Keratinocyte (primary cell): ENCODE measurements around the gene CSMD2.

Experiments
- CTCF ChIP-seq, 3 experiments: IDR thresholded peaks in 1 of 3; conservative IDR thresholded peaks in 1 of 3; optimal IDR thresholded peaks in 1 of 3; 2 replicates in 2 of 3; 3 replicates in 1 of 3; pipeline versions ENCODE3 to v1.5.1; 2011; ENCODE audit warnings: low read length in 3 of 3, mild to moderate bottlenecking in 3 of 3, moderate library complexity in 2 of 3, control low read depth in 1 of 3, inconsistent platforms in 1 of 3; ENCODE audit not compliant: insufficient read depth in 2 of 3; ENCODE audit errors: extremely low read depth in 1 of 3
- EZH2 ChIP-seq: IDR thresholded peaks from one replicate; pipeline ENCODE4 v1.6.1; 2012; ENCODE audit warnings: inconsistent platforms, mild to moderate bottlenecking, low read length, moderate library complexity

GRCh38 chr1:33654267-33654834, 510.7 kb downstream of the CSMD2 start:
- TF ChIP-seq EZH2 (no peak), CTCF (optimal IDR thresholded peaks at IDR 0.05 in 1 of 3, IDR thresholded peaks at IDR 0.05 in 1 of 3, conservative IDR thresholded peaks at IDR 0.05 in 1 of 3; ENCODE audit: extremely low read depth in 1 of 3, insufficient read depth in 2 of 3, low read length in 3 of 3) (peak; percentile 31 to 72 (median 63))
